Panc1 (cell line): ENCODE data around the gene EPHB2. TPM values are rescaled to one million over a fixed set of nuclear protein-coding genes. Genes with fewer than 3 reads are reported as not detected.

Source experiments
- ATAC-seq: fragments of 200-7000 bp; cut with Tn5 transposase; 2 replicates; pipeline ENCODE4 v1.9.1; 2020; ENCODE audit warnings: mild to moderate bottlenecking, moderate library complexity
- BruUV-seq: library from RNA; stranded (reverse); fragments of 400-500 nt; replicated peaks from 2 replicates; lab custom pipeline; 2021; lab: Mats Ljungman, UMichigan
- CTCF ChIA-PET: fragments of 300-600 bp; sonication (Branson Sonifier 250); formaldehyde crosslinking; loops from one replicate; lab custom pipeline; 2022; ENCODE audit warnings: antibody characterized with exemption; lab: Charles Lee
- POLR2A ChIA-PET: fragments of 300-600 bp; sonication (Branson Sonifier 250); formaldehyde crosslinking; loops from one replicate; lab custom pipeline; 2022; ENCODE audit warnings: antibody characterized with exemption; lab: Charles Lee
- DNase-seq: peaks from one replicate; pipeline ENCODE4 v3.0.0-alpha.2; 2010; ENCODE audit warnings: low read depth, low spot score
- H3K27ac ChIP-seq: 2 replicates; pipeline ENCODE4 v1.5.1; 2011; ENCODE audit warnings: mild to moderate bottlenecking, low read length, inconsistent platforms
- H3K27me3 ChIP-seq: fragments of 200-500 bp; sonication (Bioruptor generic); 2 replicates; pipeline ENCODE4 v1.6.0; 2014; ENCODE audit warnings: low read length, inconsistent platforms; ENCODE audit not compliant: control insufficient read depth, insufficient read depth
- H3K36me3 ChIP-seq: fragments of 200-500 bp; sonication (Bioruptor generic); 2 replicates; pipeline ENCODE4 v1.5.1; 2014; ENCODE audit warnings: inconsistent platforms, mild to moderate bottlenecking, low read length, moderate library complexity; ENCODE audit not compliant: control insufficient read depth, insufficient read depth
- H3K4me1 ChIP-seq: 2 replicates; pipeline ENCODE4 v1.5.1; 2011; ENCODE audit warnings: inconsistent platforms, mild to moderate bottlenecking, low read length, moderate library complexity; ENCODE audit not compliant: control insufficient read depth, insufficient read depth
- H3K4me3 ChIP-seq, 2 experiments: 2 replicates each; pipeline ENCODE4 v1.5.1; 2011 to 2012; ENCODE audit warnings: low read depth in 2 of 2, low read length in 2 of 2, mild to moderate bottlenecking in 2 of 2, inconsistent platforms in 1 of 2, moderate library complexity in 1 of 2
- H3K9me3 ChIP-seq: fragments of 200-500 bp; sonication (Bioruptor generic); 2 replicates; pipeline ENCODE4 v1.5.1; 2014; ENCODE audit warnings: low read depth, mild to moderate bottlenecking, inconsistent platforms, low read length, moderate library complexity; ENCODE audit not compliant: control insufficient read depth, insufficient read depth
- CTCF ChIP-seq: fragments of 450-650 bp; IDR thresholded peaks from 2 replicates; pipeline ENCODE4 v1.5.1; 2017; ENCODE audit warnings: mild to moderate bottlenecking
- POLR2AphosphoS5 ChIP-seq: IDR thresholded peaks from 2 replicates; pipeline ENCODE4 v1.6.1; 2012; ENCODE audit warnings: mild to moderate bottlenecking, low read depth, low read length, moderate library complexity
- REST ChIP-seq, 2 experiments: IDR thresholded peaks; 2 replicates each; pipeline ENCODE4 v1.6.1; 2011 to 2012; ENCODE audit warnings: low read depth in 2 of 2, control low read depth in 1 of 2, low read length in 1 of 2, mild to moderate bottlenecking in 1 of 2, moderate library complexity in 1 of 2; ENCODE audit not compliant: insufficient read depth in 1 of 2
- SIN3A ChIP-seq: IDR thresholded peaks from 2 replicates; pipeline ENCODE4 v1.6.1; 2012; ENCODE audit warnings: low read depth, mild to moderate bottlenecking, low read length, moderate library complexity, borderline replicate concordance; ENCODE audit not compliant: insufficient read depth
- TCF7L2 ChIP-seq: IDR thresholded peaks from 2 replicates; pipeline ENCODE4 v1.6.1; 2011; ENCODE audit warnings: mild to moderate bottlenecking, low read depth, low read length, inconsistent platforms
- in situ Hi-C: cut with HindIII; loops from 2 replicates; pipeline ENCODE4 v1.10.0; 2016; ENCODE audit warnings: low sequenced_read_pairs, low pct_unique_long_range_greater_than_20kb
- intact Hi-C: fragments of 100-400 bp; cut with micrococcal nuclease; formaldehyde crosslinking; loops from one replicate; pipeline ENCODE4 v1.10.0; 2022; ENCODE audit not compliant: unreplicated experiment
- total RNA-seq: library from RNA; stranded (reverse); gene quantifications from one replicate; pipeline ENCODE4 v1.2.1, GENCODE V29; 2021; ENCODE audit not compliant: unreplicated experiment

The EPHB2 gene
- total RNA-seq, 1 experiment from 2014 or later = 29.0 TPM

GRCh38 chr1:22709891-22710700 lies 543 bp upstream of the EPHB2 start:
- H3K9me3 ChIP-seq = no peaks in the 10 kb centered on the region
- no peak overlapping the region for H3K27ac ChIP-seq
- H3K4me1 ChIP-seq = peaks cover 25% of the 10 kb centered on the region
- ChIA-PET POLR2A (no interaction called here), CTCF (no interaction called here)
- TF ChIP-seq POLR2AphosphoS5 (no peak), REST (IDR thresholded peaks at IDR 0.05; ENCODE audit: insufficient read depth in 1 of 2, low read depth in 2 of 2, low read length in 1 of 2) (no peak), TCF7L2 (no peak), SIN3A (no peak), CTCF (no peak)
- no peaks in the 10 kb centered on the region for H3K36me3 ChIP-seq
- DNase-seq (no peak), ATAC-seq (peak; percentile 48)
- BruUV-seq = no TSS peak
- no peaks in the 10 kb centered on the region for H3K27me3 ChIP-seq
- intact Hi-C loops = loop anchor here (10.0 kb wide), 2 partner anchors 175 to 215 kb away; no protein-coding TSS in a partner anchor
- in situ Hi-C loops = no loop called here
- H3K4me3 ChIP-seq = peak overlapping the region; percentile 41 to 47

GRCh38 chr1:22711071-22711470 lies 432 bp downstream of the EPHB2 start:
- no peaks in the 10 kb centered on the region for H3K36me3 ChIP-seq
- POLR2A ChIA-PET = no interaction called here
- intact Hi-C loops = no loop called here
- no peak for TF ChIP-seq TCF7L2
- no peak; the same call in 1 of the 2 replicates for TF ChIP-seq SIN3A
- H3K9me3 ChIP-seq = no peaks in the 10 kb centered on the region
- in situ Hi-C loops = no loop called here
- no peak overlapping the region for H3K27ac ChIP-seq
- no TSS peak for BruUV-seq
- H3K27me3 ChIP-seq = no peaks in the 10 kb centered on the region
- H3K4me3 ChIP-seq = peak overlapping the region; percentile 49 to 58
- CTCF ChIA-PET = no interaction called here
- H3K4me1 ChIP-seq = peaks cover 25% of the 10 kb centered on the region
- no peak for DNase-seq
- peak; percentile 31 for ATAC-seq
